A673 (cell line): ENCODE data around the gene CCAR1. TPM values are rescaled to one million over a fixed set of nuclear protein-coding genes. Genes with fewer than 3 reads are reported as not detected.
"Not testable (repeated sequence)": the region's sequence is repeated elsewhere in the genome, so short reads cannot be mapped to it uniquely, and the experiment has no call there.

ENCODE experiments used
- BruUV-seq: library from RNA; stranded (reverse); fragments of 400-500 nt; replicated peaks from 2 replicates; lab custom pipeline; 2021; lab: Mats Ljungman, UMichigan
- CTCF ChIA-PET: fragments of 300-600 bp; sonication (Branson Sonifier 250); formaldehyde crosslinking; loops from one replicate; lab custom pipeline; 2022; ENCODE audit warnings: antibody characterized with exemption; lab: Charles Lee
- POLR2A ChIA-PET: fragments of 300-600 bp; sonication (Branson Sonifier 250); formaldehyde crosslinking; loops from one replicate; lab custom pipeline; 2022; ENCODE audit warnings: antibody characterized with exemption; ENCODE audit not compliant: low non-redundant PET; lab: Charles Lee
- DNase-seq: peaks from one replicate; pipeline ENCODE4 v3.0.0-alpha.2; 2015; ENCODE audit warnings: low spot score
- H3K27ac ChIP-seq: fragments of 200-600 bp; sonication (generic); 2 replicates; pipeline ENCODE4 v1.5.1; 2016; ENCODE audit warnings: mixed run types, low read depth, mild to moderate bottlenecking, mixed read lengths, antibody characterized with exemption, low read length; ENCODE audit not compliant: poor library complexity, severe bottlenecking
- H3K27me3 ChIP-seq: fragments of 200-600 bp; sonication (generic); replicated peaks from 2 replicates; pipeline ENCODE4 v1.6.1; 2017; ENCODE audit warnings: mixed run types, low read depth, mild to moderate bottlenecking, mixed read lengths, antibody characterized with exemption, low read length; ENCODE audit not compliant: insufficient read depth, poor library complexity
- H3K36me3 ChIP-seq: fragments of 200-600 bp; sonication (generic); 2 replicates; pipeline ENCODE4 v1.6.1; 2016; ENCODE audit warnings: mixed run types, mild to moderate bottlenecking, mixed read lengths, antibody characterized with exemption, low read length; ENCODE audit not compliant: insufficient read depth, poor library complexity, severe bottlenecking
- H3K4me1 ChIP-seq: fragments of 200-600 bp; sonication (generic); 2 replicates; pipeline ENCODE4 v1.6.1; 2017; ENCODE audit warnings: mixed run types, mild to moderate bottlenecking, mixed read lengths, antibody characterized with exemption, low read length; ENCODE audit not compliant: insufficient read depth, poor library complexity, severe bottlenecking
- H3K4me3 ChIP-seq: fragments of 200-600 bp; sonication (generic); 2 replicates; pipeline ENCODE4 v1.5.1; 2016; ENCODE audit warnings: low read depth, mixed run types, mild to moderate bottlenecking, mixed read lengths, low read length; ENCODE audit not compliant: poor library complexity, severe bottlenecking
- H3K9me3 ChIP-seq: fragments of 200-600 bp; sonication (generic); 2 replicates; pipeline ENCODE4 v1.6.1; 2016; ENCODE audit warnings: mixed run types, low read depth, mild to moderate bottlenecking, mixed read lengths, antibody characterized with exemption, low read length; ENCODE audit not compliant: poor library complexity, severe bottlenecking
- EZH2 ChIP-seq: fragments of 200-600 bp; sonication (generic); IDR thresholded peaks from 2 replicates; pipeline ENCODE4 v1.6.1; 2017; ENCODE audit warnings: borderline replicate concordance, low read depth, mild to moderate bottlenecking, mixed read lengths, antibody characterized with exemption, low read length; ENCODE audit not compliant: poor library complexity, severe bottlenecking
- intact Hi-C: fragments of 100-400 bp; cut with micrococcal nuclease; formaldehyde crosslinking; loops from one replicate; pipeline ENCODE4 v1.10.0; 2022; ENCODE audit not compliant: unreplicated experiment
- total RNA-seq: library from RNA; stranded (reverse); gene quantifications from 2 replicates; pipeline ENCODE4 v1.2.3, GENCODE V29; 2021
- TF ChIP-seq, protein P1 (sequence below): fragments of 300-800, 200-600 bp; sonication (generic); conservative IDR thresholded peaks from 2 replicates; pipeline ENCODE4 v1.5.1; 2017; ENCODE audit warnings: low read depth, mild to moderate bottlenecking, antibody characterized with exemption, low read length, moderate library complexity, mixed read lengths

The CCAR1 gene
- total RNA-seq, 1 experiment from 2014 or later: 141 TPM

DNA sequence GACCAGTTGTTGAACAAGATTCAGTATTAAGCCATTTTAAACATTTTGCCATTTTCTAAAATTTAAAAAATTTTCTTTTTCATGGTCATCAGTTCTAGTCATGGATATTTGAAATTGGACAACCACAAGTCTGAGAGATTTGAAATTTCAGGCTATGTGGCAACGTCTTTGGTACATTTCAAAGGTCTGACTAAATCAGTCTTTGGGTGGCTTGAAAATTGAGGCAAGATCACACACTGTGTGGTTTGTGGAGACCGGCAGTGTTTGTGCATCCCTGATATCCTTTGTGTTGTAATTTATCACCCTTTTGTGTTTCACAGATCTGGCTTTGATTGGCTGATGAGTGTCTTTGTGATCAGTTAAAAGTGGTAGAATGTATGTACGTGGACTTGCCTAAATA is 35.7 kb downstream of the CCAR1 start:
- Histone ChIP-seq H3K27ac (no peak overlapping the region), H3K4me1 (no peaks in the 10 kb centered on the region), H3K36me3 (peaks cover 93% of the 10 kb centered on the region), H3K27me3 (no peaks in the 10 kb centered on the region), H3K4me3 (no peak overlapping the region), H3K9me3 (no peaks in the 10 kb centered on the region)
- TF ChIP-seq, protein P1, sequence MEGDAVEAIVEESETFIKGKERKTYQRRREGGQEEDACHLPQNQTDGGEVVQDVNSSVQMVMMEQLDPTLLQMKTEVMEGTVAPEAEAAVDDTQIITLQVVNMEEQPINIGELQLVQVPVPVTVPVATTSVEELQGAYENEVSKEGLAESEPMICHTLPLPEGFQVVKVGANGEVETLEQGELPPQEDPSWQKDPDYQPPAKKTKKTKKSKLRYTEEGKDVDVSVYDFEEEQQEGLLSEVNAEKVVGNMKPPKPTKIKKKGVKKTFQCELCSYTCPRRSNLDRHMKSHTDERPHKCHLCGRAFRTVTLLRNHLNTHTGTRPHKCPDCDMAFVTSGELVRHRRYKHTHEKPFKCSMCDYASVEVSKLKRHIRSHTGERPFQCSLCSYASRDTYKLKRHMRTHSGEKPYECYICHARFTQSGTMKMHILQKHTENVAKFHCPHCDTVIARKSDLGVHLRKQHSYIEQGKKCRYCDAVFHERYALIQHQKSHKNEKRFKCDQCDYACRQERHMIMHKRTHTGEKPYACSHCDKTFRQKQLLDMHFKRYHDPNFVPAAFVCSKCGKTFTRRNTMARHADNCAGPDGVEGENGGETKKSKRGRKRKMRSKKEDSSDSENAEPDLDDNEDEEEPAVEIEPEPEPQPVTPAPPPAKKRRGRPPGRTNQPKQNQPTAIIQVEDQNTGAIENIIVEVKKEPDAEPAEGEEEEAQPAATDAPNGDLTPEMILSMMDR: no peak
- no peak for TF ChIP-seq EZH2
- ChIA-PET POLR2A (no interaction called here), CTCF (no interaction called here)
- intact Hi-C loops: no loop called here
- no TSS peak for BruUV-seq
- no peak for DNase-seq

GRCh38 chr10:68759223-68759863 is 38.3 kb downstream of the CCAR1 start:
- Histone ChIP-seq H3K36me3 (peaks cover 86% of the 10 kb centered on the region), H3K27ac (no peak overlapping the region), H3K4me3 (no peak overlapping the region), H3K27me3 (no peaks in the 10 kb centered on the region), H3K4me1 (no peaks in the 10 kb centered on the region), H3K9me3 (no peaks in the 10 kb centered on the region)
- ChIA-PET POLR2A (no interaction called here), CTCF (no interaction called here)
- no TSS peak for BruUV-seq
- no peak for DNase-seq
- intact Hi-C loops: no loop called here
- TF ChIP-seq, protein P1: no peak
- TF ChIP-seq EZH2: no peak

DNA sequence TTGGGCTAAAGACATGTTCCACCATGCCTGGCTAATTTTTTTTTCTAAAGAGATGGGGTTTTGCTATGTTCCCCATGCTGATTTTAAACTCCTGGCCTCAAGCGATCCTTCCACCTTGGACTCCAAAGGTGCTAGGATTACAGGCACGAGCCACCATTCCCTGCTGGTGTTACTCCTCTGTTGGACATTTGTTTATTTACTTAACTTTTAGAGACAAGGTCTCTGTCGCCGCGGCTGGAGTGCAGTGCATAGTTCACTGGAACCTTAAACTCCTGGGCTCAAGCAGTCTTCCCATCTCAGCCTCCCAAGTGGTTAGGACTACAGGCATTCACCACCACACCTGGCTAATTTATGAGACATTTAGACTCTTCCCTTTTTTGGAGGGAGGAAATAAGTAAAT is 38.9 kb downstream of the CCAR1 start:
- POLR2A ChIA-PET: no interaction called here
- no peak overlapping the region for H3K27ac ChIP-seq

DNA sequence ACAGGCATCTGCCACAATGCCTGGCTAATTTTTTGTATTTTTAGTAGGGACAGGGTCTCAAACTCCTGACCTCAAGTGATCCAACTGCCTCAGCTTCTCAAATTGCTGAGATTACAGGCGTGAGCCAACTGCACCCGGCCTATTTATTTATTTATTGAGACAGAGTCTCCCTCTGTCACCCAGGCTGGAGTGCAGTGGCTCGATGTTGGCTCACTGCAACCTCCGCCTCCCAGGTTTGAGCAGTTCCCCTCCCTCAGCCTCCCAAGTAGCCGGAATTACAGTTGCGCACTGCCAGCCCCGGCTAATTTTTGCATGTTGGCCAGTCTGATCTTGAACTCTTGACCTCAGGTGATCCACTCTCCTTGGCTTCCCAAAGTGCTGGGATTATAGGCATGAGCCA is 46.4 kb downstream of the CCAR1 start:
- DNase-seq, intact Hi-C loops, BruUV-seq, H3K4me1 ChIP-seq, CTCF ChIA-PET, POLR2A ChIA-PET, H3K9me3 ChIP-seq, H3K27me3 ChIP-seq, H3K4me3 ChIP-seq, H3K27ac ChIP-seq: not testable (repeated sequence)
- peaks cover 91% of the 10 kb centered on the region for H3K36me3 ChIP-seq

More for the DNA sequence above, 38.9 kb downstream of the CCAR1 start:
- TF ChIP-seq, protein P1: no peak
- no peak for TF ChIP-seq EZH2
- BruUV-seq: no TSS peak
- no peak overlapping the region for H3K4me3 ChIP-seq
- intact Hi-C loops: no loop called here
- no peaks in the 10 kb centered on the region for H3K27me3 ChIP-seq
- H3K4me1 ChIP-seq: no peaks in the 10 kb centered on the region
- CTCF ChIA-PET: no interaction called here
- peaks cover 86% of the 10 kb centered on the region for H3K36me3 ChIP-seq
- DNase-seq: no peak
- no peaks in the 10 kb centered on the region for H3K9me3 ChIP-seq
